Activated T-helper 1 cell treated with anti-CD3 and anti-CD28 coated beads, Interleukin-12 subunit alpha, Interleukin-12 subunit beta, Interleukin-2, Interleukin-4 antibody, amounts not matched to agents 30 ng/mL and 10 ng/mL and 1 ng/mL, durations not matched to agents 14 hours and 24 hours and 36 hours (primary cell): ENCODE results near the gene SMC1A. TPM values are rescaled to one million over a fixed set of nuclear protein-coding genes. Genes with fewer than 3 reads are reported as not detected.

Source experiments
- total RNA-seq: library from RNA; stranded (reverse); gene quantifications from 2 replicates; pipeline ENCODE4 v1.2.3, GENCODE V29; 2022

Gene SMC1A
- total RNA-seq, 1 donor from 2014 or later = 138 TPM

Other genes starting within 250 kb of the SMC1A start
- gene KDM5C, start 197.4 kb downstream of the SMC1A start, total RNA-seq = 115 and 120 TPM in 2 replicates
- gene IQSEC2, start 141.1 kb downstream of the SMC1A start, total RNA-seq = 0.26 and 0.27 TPM in 2 replicates
- 0.64 and 0.75 TPM in 2 replicates for gene RIBC1, start 219 bp upstream of the SMC1A start, total RNA-seq
- 158 and 161 TPM in 2 replicates for gene HSD17B10, start 11.7 kb upstream of the SMC1A start, total RNA-seq